HEK293 (cell line): ENCODE measurements around the gene PTGES.

ENCODE experiments used
- CTCF ChIP-seq: fragments of 450-650 bp; formaldehyde crosslinking; IDR thresholded peaks from 2 replicates; pipeline ENCODE4 v1.5.1; 2016; ENCODE audit warnings: missing biosample characterization, missing genetic modification characterization
- MZF1 ChIP-seq: fragments of 450-650 bp; formaldehyde crosslinking; IDR thresholded peaks from 2 replicates; pipeline ENCODE4 v1.5.1; 2017; ENCODE audit warnings: missing biosample characterization, missing genetic modification characterization, borderline replicate concordance
- YY1 ChIP-seq: fragments of 450-650 bp; formaldehyde crosslinking; IDR thresholded peaks from 2 replicates; pipeline ENCODE4 v1.5.1; 2018; ENCODE audit warnings: missing biosample characterization, missing genetic modification characterization
- ZBTB21 ChIP-seq: fragments of 450-650 bp; formaldehyde crosslinking; IDR thresholded peaks from 2 replicates; pipeline ENCODE4 v1.5.1; 2017; ENCODE audit warnings: missing biosample characterization, missing genetic modification characterization
- ZBTB7A ChIP-seq: fragments of 450-650 bp; formaldehyde crosslinking; IDR thresholded peaks from 2 replicates; pipeline ENCODE4 v1.5.1; 2016; ENCODE audit warnings: low read depth, missing biosample characterization, missing genetic modification characterization
- ZFP41 ChIP-seq: fragments of 450-650 bp; formaldehyde crosslinking; IDR thresholded peaks from 2 replicates; pipeline ENCODE4 v1.5.1; 2016; ENCODE audit warnings: missing biosample characterization, missing genetic modification characterization, borderline replicate concordance
- ZNF274 ChIP-seq, 2 experiments: fragments of 200-500 bp in 1 of 2; fragments of 450-650 bp in 1 of 2; sonication (Bioruptor generic) in 1 of 2; formaldehyde crosslinking in 1 of 2; IDR thresholded peaks; 2 replicates each; pipeline versions ENCODE4 v1.5.1 to v1.6.1; 2014 to 2016; ENCODE audit warnings: borderline replicate concordance in 1 of 2, inconsistent platforms in 1 of 2, low read length in 1 of 2, missing biosample characterization in 1 of 2, missing genetic modification characterization in 1 of 2
- ZNF837 ChIP-seq: fragments of 450-650 bp; formaldehyde crosslinking; IDR thresholded peaks from 2 replicates; pipeline ENCODE4 v1.5.1; 2016; ENCODE audit warnings: missing biosample characterization, missing genetic modification characterization

GRCh38 chr9:129746092-129746777 lies 6.6 kb downstream of the PTGES start:
- TF ChIP-seq CTCF (tag by site-specific recombination) (no peak), ZNF837 (tag by site-specific recombination) (no peak), MZF1 (tag by site-specific recombination) (no peak), ZFP41 (tag by site-specific recombination) (no peak), YY1 (tag by site-specific recombination) (no peak), ZNF274 (IDR thresholded peaks at IDR 0.05; ENCODE audit: low read length) (no peak), ZNF274 (tag by site-specific recombination; IDR thresholded peaks at IDR 0.05; ENCODE audit: borderline replicate concordance) (no peak), ZBTB21 (tag by site-specific recombination) (no peak), ZBTB7A (tag by site-specific recombination) (no peak)
